HG03103 (cell line): ENCODE data around the gene ZNF322.

Experiments used
- ATAC-seq: cut with Tn5 transposase; IDR thresholded peaks from one replicate; pipeline ENCODE4 v1.9.1; 2021; ENCODE audit warnings: low read depth; ENCODE audit not compliant: unreplicated experiment

Gene ZNF322

GRCh38 chr6:26593278-26594130 is 66.0 kb downstream of the ZNF322 start:
- ATAC-seq, result no peak

- ATAC-seq, result no peak
Observed at GRCh38 chr6:26592649-26593048, 66.9 kb downstream of the ZNF322 start.

GRCh38 chr6:26588965-26589364 is 70.6 kb downstream of the ZNF322 start:
- ATAC-seq, result no peak
